ENCODE measurements around the gene OOSP4A.

DNA sequence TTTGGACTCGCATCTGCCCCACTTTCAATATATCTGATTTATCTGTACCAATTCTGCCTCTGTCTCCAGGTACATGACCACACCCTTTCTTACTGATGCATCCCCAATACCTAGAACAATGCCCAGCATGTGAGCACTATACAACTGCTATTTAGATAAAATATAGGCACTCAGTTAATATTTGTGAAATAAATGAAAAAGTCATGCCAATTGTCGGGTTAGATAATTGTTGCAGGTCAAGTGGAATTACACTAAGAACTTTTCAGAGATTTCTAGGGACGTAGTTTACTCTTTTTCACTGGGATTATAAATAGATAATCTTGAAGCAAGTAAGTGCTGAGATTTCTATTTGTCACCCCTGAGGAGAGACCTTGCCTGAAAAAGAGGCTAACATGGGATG lies 20.5 kb downstream of the OOSP4A start:
- TF ChIP-seq POLR2A (IDR thresholded peaks at IDR 0.05) (no peak), CTCF (IDR thresholded peaks at IDR 0.05) (no peak)
